PC-3 (cell line): ENCODE measurements around the gene PITX2.

Experiments used
- EZH2 ChIP-seq: fragments of 300-600 bp; sonication (generic); IDR thresholded peaks from one replicate; pipeline ENCODE4 v1.6.1; 2017; ENCODE audit warnings: antibody characterized with exemption, mild to moderate bottlenecking, low read length; ENCODE audit not compliant: unreplicated experiment
- TF ChIP-seq, protein P1 (sequence below): fragments of 300-600 bp; sonication (generic); conservative IDR thresholded peaks from 2 replicates; pipeline ENCODE4 v1.5.1; 2017; ENCODE audit warnings: antibody characterized with exemption, low read depth, mild to moderate bottlenecking, low read length

DNA sequence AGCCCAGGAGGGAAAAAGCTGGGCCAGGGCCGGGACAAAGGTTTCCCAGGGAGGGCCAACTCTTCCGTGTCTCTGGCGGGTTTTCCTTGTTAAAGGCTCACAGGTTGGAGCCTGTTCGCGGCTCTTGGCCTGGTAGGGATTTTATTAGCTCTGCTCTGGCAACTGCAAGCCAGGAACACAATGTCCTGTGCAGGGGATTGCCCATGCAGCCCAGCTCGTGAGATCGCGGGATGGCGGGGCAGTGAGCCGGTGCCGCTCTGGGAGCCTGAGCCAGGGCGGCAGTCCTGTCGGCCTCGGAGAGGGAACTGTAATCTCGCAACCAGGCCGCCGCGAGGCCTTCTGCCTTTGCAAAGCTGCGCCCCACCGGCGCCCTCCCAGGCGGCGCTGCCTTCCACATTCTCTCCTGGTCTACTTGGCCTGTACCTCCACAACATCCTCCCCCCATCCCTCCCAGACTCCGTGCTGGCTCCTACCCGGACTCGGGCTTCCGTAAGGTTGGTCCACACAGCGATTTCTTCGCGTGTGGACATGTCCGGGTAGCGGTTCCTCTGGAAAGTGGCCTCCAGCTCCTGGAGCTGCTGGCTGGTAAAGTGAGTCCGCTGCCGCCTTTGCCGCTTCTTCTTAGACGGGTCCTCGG lies 2.1 kb downstream of the PITX2 start:
- TF ChIP-seq, protein P1, sequence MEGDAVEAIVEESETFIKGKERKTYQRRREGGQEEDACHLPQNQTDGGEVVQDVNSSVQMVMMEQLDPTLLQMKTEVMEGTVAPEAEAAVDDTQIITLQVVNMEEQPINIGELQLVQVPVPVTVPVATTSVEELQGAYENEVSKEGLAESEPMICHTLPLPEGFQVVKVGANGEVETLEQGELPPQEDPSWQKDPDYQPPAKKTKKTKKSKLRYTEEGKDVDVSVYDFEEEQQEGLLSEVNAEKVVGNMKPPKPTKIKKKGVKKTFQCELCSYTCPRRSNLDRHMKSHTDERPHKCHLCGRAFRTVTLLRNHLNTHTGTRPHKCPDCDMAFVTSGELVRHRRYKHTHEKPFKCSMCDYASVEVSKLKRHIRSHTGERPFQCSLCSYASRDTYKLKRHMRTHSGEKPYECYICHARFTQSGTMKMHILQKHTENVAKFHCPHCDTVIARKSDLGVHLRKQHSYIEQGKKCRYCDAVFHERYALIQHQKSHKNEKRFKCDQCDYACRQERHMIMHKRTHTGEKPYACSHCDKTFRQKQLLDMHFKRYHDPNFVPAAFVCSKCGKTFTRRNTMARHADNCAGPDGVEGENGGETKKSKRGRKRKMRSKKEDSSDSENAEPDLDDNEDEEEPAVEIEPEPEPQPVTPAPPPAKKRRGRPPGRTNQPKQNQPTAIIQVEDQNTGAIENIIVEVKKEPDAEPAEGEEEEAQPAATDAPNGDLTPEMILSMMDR: no peak; the same call in 1 of the 2 replicates
- no peak for TF ChIP-seq EZH2
